HG02884 (cell line): ENCODE data around the gene OCA2.

ENCODE experiments used
- ATAC-seq: cut with Tn5 transposase; IDR thresholded peaks from one replicate; pipeline ENCODE4 v1.9.1; 2021; ENCODE audit warnings: mild to moderate bottlenecking, moderate library complexity; ENCODE audit not compliant: unreplicated experiment

The OCA2 gene

DNA sequence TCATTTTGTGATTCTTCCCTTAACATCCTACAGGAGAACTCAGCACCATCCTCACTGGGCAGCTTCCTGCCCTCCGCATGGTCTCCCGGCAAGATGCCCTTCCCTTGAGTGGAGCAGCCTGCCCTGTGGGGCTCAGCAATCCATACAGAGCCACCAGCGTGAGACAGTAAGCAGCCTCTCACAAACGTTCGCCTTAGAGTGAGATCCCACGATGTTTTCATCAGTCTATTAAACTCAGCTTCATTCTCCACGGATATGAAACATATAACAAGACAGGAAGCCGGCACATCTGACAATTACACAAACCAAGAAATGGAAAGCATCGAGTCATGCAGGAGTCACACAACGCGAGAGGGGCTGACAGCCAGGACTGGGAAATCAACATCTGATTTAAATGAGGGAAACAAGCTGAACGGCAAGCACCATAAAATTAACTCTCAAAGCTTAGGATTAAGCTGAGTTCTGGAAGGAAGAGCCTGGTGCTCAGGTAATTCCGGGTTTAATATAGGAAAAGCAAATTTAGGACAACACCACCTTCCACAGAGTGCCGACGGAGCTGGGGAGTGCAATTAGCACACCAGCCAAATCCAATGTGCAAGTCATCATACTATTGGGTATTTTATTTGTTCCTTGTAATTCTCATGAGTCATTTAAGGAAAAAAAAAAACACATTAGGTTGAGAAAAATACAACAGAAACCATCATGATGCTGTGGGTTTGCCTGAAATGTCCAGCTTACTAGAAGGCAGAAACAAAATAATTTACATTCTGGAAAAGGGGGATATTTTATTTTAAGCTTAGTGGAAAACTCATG is 272.0 kb downstream of the OCA2 start:
- no peak for ATAC-seq

DNA sequence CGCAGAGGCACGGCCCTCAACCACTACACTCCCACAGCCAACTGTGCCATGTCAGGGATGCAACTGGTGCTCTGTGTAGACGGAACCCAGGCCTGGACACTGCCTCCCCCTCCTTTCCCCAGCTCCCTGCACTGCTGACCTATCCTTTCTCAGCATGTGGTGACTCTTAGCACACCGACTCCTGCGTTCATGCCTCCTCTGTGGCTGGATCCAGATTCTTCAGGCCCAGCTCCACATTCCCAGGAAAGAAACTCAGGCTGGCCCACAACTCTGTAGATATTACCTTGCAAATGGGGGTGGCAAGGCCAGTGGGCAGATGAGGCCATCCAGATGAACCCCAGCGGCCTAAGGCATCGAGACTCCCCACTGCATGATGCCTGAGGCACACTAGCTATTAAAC is 272.7 kb downstream of the OCA2 start:
- ATAC-seq: no peak

DNA sequence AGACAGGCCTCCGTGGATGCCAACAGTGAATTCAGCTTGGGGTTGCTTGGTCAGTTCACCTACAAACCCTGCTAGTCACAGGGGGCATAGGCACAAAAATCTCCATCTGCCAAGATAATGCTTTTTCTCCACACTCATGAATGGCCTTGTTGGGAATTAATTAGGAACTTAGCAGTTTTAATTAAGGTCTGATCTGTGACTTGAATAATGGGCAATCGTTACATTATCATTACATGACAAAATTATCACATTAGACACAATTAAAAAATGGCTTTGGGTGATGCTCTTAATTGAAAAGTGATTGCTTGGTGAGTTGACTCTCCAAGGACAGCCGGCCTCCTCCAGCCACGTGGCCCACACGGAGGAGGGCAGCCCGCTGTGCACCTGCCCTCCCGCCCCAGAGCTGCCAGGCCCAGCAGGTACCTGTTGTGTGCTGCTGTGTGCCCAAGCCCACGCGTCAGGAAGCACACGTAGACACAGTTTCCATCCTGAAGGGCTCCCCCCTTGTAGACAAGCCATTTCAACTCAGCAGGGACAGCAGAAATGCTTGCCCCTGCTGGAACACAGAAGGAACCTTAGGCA is 274.2 kb downstream of the OCA2 start:
- no peak for ATAC-seq

DNA sequence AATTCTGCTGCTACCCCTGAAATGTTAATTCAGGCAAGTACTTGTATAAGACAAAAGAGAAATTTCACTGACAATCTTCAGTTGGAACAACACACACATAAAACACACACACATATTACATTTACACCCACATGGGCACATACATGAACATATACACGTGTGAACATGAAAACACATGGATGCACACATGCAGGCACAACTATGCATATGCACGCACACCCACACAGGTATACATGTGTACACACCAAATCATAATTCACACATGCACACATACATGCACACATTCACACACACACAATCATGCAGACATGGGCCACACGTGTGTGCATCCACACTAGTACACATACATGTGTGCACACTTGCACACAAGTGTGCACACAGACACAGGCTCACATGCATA is 277.8 kb downstream of the OCA2 start:
- ATAC-seq: no peak

DNA sequence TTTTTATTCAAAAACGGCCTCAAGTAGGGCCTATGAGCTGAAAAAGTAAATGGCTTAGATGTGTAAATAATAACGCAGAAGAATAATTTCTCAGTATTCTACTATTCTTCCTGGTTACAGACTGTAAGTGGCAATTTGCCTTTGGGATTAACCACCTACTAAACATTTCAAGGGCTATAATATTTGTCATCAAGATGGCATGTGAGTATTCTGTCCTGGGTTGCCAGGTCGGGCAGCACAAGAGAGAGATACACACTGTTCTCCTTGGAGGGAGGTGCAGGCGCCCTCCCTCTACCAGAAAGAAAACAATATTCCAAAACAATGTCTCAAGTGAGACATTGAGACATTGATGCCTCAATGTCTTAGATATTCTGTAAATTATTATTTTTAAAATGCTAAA is 278.4 kb downstream of the OCA2 start:
- ATAC-seq: no peak

DNA sequence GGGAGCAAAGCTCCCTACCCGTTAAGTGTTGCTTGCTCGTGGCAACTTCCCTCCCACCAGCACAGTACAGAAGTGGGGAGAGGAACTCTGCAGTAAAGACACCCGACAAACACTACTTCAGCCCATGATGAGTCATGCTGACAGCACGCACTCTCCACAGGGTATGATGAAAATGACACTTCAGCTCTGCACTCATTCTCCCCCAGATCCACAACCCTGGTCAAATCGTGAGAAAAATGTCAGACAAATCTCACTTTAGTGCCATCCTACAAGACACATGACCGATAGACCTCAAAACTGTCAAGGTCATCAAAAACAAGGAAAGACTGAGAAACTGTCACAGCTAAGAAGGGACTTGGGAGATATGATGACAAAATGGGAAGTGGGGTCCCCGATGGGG is 278.9 kb downstream of the OCA2 start:
- ATAC-seq: no peak

DNA sequence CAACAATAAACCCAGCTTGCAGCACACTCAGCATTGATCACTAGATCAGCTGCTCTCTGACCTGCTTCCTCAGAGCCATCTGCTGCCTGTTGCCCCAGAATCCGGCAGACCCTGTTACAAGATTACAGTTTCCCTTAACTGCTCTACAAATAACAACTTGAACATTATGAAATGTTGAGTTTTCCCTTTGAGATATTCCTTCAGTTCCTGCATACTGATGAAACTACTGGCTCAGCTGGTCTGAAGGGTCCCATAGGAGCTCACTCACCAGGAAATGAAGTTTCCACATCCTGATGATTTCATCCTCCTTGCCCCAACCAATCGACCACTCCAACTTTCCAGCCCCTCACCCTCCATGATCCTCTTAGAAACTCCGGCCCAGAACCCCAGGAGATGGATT is 281.9 kb downstream of the OCA2 start:
- no peak for ATAC-seq

DNA sequence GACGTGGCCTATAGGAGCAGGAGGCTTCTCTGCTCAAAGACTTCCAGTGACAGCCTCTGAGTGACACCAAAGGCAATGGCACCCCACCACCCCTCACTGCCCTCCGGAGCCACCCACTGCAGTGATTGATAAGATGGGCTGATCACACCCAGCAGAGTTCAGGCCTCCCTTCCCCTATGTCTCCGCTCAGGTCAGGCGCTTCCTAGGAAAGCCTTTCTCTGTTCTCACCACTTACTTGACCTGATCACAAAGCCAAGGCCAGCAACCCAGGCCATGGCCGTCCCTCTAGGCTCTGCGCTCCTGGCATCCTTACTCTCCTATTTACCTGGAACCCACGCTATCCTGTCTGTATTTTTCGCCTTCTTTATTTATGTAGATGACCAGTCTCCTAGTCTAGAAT is 282.3 kb downstream of the OCA2 start:
- ATAC-seq: no peak

DNA sequence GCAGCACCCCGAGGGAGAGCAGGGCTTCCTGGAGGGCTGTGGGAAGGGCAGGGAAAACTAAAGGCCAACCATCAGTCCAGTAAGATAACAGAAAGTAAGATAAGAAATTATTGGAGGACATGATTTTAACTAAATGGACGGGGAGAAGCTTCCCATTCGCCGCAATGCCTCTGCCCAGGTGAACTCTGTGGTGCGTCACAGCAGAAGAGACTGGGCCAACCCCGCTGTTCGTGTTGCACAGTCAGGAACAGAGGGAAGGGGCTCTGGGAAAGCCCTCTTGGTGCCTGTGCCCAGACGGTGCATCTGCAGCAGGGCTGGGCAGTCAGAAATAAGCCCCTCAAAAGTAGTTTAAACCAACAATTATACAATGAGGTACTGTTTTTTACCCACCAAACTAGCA is 284.1 kb downstream of the OCA2 start:
- no peak for ATAC-seq

DNA sequence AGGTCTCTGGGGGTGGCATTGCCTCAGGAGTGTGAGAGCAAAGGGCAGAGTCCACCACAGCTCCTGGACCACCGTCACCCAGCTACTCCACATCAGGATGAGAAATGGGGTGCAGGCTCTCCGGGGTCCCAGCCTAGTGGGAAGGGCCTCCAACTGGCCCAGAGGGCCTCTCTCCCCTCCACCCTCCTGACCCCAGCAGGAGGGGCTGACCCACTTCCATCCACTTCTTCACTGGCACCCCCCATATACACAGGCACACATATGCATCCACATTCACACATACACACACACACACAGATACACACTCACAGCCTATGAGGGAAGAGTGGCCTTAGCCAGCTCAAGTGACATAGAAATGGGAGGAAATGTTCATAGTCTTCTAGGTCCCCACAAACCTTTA is 286.0 kb downstream of the OCA2 start:
- no peak for ATAC-seq

DNA sequence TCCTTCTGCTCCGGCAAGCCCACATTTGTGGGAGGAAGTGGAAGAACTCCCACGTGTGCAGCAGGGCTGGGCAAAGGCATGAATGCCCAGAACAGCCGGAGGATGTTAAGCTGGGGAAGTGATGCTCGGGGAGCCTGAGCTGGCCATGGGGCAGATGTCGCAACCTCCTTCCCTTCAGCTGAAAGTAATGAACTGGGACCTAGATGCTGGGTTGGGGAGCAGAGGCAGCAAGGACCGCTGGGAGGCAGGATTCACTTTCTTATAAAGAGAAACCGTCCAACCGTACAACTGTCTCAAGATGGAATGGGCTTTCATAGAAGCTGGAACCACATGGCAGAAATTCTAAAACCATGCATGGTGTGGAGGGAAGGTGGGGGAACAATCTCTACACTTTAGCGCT is 290.9 kb downstream of the OCA2 start:
- no peak for ATAC-seq

DNA sequence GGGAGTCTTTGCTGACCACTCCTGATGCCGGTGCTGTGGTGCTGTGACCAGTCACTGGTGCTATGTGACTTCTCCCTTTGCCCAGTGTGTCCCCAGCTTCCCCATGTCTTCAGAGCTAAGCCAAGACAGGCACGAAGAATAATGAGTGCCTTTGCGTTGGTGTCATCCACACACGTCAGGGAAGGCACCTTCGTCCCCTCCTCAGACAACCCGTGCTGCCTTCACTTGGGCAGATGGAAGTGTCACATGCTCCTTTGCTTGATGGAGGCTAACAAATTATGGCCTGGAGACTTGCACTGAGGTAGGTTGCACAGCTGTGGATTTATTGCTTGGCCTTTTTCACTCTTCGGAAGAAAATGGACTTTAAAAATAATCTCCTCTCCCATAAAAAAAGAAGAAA is 291.8 kb downstream of the OCA2 start:
- no peak for ATAC-seq

DNA sequence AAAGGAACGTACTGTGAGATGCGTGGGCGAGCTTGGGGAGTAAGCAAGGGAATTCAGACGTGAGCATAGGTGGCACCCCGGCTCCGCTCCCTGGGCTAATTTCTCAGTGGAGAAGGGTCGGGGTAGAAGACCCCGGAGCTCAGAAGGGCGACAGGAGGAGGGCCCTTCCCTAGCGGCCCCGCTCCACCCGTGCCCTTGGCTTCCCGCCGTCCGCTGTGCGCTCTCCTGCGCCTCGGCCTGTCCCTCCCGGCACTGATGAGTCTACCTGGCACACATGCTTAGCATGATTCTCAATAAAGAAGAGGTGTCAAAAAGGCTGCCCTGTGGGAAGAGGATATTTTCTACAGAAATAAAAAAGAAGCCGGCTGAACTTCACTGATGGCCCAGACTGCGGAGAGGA is 292.7 kb downstream of the OCA2 start:
- ATAC-seq: no peak

DNA sequence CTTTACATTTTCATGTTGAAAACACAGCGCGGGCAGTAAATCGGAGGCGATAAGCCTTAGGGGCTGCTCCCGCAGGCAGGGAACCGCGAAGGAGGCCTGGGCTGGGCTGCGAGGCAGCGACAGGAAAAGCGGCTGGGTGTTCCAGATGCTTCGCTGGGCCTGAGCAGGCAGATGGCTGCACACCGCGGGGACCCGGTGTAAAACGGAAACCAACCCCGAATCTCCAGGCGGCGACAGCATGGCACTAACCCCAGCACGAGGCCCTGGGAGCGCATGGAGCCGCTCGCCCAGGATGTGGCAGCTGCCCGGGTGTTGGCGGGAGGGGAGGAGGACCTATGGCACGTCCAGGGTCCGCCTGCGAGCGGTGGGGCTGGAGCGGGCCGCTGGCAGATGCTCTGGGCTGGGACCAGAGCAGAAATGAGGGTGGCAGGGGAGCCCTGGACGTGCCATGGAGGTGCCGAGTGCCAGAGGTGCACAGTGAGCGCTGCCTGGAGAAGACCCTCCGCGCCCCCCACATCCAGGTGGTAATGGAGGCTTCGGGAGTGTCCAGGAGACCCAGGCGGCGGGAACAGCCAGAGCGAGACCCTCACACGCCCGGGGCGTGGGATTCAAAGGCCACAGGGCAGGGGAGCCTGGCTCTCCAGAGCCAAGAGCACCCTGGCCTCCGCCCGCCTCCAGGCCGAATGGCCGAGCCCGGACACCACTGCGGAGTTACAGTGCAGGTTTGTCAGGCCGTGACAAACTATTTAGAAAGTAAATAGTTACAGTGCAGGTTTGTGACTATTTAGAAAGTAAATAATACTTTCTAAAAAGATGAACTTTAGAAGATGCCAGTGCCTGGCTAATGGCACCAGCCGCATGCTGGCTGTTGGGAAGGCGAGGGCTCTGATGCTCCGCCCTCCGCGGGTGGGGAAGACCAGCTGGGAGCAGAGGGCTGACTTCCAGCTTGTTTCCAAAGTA is 293.6 kb downstream of the OCA2 start:
- no peak for ATAC-seq

DNA sequence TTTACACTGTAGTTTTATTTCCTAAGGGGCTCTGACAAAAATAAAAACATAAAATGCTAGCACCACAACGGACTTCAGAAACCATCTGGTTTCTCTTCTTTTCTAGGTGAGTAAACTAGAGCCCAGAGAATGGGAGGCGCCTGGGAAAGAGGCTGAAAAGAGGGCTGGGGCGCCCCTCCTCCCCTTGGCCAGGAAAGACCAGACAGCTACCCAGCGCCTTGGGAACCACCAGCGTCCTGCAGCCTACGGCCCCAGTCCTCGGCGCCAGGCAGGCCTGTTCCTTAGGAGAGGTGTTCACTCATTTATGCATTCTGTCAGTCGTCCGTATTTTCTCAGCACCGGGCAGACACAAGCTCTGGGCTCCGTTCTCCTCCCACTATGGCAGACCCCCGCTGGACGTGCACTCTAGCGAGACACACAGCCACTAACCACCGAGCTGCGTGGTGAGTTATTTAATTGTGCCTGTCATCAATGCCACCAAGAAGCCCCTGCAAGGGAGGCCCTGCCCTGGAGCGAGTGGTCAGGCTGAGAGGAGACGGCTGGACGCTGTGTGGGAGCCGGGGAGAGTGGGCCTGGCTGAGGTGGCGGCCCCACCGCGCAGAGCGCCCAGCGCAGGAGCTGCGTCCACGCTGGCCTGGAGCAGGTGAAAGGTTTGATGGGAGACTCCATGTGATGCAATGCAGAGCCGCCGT is 294.4 kb downstream of the OCA2 start:
- ATAC-seq: no peak

DNA sequence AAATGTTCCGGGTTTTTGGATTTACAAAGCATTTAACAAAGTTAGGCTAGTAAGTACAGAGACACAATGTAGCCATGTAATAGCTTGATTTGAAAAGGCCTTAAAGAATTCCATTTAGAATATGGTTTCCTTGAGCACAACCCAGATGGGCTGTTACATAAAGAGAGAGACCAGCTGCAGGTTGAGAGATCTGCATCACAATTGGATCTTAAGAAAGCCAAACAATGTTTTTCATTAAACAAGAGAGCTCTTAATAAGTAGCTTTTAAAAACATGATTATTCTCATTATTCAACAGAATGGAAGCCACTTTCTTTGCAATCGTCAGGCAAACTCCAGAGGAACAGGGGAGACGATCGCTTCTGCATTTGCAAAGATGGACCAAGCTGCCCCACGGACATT is 300.3 kb downstream of the OCA2 start:
- no peak for ATAC-seq

DNA sequence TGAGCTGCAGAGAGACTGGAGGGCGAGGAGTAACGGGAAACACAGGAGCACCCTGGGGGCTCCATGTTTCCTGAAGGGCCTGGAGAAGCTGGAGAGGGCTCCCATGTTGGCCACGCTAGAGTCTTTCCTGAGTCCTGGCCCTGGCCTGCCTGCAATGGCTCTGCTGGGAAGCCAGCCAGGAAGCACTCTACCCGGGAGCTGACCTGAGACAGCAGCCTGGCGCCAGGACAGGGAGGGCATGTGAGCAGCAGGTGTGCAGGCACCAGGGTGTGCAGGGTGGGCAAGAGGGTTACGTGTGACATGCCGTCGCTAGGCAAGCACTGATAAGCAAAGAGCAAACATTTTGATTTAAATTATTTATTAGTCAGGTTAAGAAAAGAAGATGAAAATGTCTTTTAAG is 301.4 kb downstream of the OCA2 start:
- no peak for ATAC-seq

DNA sequence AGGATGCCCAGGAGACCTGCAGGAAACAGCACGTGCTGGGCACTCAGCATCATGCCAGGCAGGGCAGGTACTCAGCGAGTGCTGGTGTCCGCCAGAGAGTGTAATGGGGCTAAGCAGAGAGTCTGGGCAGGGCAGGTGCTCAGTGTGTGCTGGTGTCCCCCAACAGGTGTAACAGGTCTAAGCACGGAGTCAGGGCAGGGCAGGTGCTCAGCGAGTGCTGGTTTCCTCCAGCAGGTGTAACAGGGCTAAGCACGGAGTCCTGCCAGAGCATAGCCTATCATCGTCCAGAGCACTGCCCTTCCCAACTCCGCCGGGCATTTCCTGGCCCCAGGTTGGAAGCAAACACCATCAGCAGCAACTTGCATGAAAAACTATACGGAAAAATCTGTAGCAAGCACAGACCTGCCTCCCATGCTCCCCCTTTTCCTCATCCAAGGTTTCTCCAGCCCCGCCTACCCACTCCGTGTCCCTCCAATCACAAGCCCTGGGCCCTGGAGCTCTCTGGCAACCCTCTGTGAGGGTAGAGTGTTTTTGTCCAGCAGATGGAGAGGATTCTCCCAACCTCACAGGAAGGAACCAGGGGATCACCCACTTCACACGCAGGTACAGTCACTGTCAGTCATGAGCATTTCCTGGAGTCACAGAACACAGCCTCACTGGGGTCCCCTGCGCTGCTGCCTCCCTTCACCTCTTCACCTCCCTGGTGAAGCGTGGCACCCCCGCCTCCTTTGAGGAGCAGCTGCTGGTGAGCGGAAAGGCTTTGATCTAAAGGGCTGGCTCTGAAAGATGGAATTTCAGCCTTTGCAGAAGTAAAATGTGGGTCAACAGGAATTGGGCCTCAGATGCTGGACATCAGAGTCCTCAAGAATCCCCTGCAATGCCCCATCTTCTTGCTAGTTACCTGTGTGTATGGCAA is 302.5 kb downstream of the OCA2 start:
- ATAC-seq: no peak

DNA sequence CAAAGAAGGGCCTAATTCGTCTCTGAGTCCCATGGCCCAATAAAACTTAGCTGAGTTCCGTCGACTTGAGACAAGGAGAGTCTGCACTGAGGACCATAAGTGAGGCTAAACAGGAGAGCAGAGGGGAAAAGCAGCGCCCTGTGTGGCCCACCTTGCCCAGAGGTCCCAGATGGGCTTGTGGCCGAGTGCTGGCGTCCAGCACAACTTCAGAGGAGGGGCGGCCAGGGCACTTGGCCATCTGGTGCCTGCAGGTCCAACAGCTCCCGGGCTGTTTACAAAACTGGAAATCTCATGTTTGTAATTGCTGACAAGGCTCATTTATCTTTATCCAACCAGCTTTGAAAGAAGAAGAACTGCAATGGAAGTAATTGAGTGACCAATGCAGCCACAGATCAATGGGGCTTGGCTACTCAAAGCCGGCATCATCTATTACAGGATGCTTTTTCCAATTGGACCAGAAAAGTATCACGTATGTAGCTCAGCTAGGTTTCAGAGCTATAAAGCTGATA is 306.3 kb downstream of the OCA2 start:
- no peak for ATAC-seq

DNA sequence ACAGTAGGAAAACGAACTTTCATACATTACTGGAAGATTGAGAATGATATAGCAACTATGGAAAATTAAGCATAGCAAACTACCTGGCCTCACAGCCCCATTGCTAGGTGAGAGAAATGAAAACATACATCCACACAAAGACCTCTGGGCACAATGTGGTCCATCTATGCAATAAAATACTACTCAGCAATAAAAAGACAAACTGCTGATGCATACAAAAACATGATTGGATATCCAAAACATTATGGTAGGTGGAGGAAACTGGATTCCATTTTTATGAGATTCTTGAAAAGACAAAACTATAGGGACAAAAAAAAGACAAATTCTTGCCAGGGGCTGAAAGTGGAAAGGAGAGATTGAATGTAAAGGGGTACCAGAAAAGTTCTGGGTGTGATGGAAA is 308.8 kb downstream of the OCA2 start:
- no peak for ATAC-seq
